ENCODE measurements around the gene SYNGR4. TPM values are rescaled to one million over a fixed set of nuclear protein-coding genes. Genes with fewer than 3 reads are reported as not detected.

SYNGR4 gene
- total RNA-seq, 1 donor from 2014 or later = not detected

GRCh38 chr19:48341515-48342413 lies 22.4 kb upstream of the SYNGR4 start:
- DNase-seq (ENCODE audit: low read depth) = no peak

DNA sequence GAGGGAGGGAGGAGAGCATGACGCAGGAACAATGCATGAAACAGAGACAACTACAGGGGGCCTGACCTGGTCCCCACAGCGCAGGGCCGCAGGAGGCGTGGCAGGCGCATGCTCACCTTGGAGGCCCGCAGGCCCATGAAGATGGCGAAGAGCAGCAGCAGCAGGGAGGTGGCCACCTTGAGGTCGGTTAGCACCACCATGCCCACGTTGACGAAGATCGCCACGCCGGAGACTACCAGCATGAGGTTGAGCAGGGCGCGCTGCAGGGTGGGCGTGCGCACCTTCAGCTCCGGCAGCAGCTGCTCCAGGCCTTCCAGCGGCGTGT lies 21.8 kb upstream of the SYNGR4 start:
- no peak for DNase-seq (ENCODE audit: low read depth)

- no peak for DNase-seq (ENCODE audit: low read depth)
These were observed 21.2 kb upstream of the SYNGR4 start for GRCh38 chr19:48342841-48343540.

- no peak for DNase-seq (ENCODE audit: low read depth)
These were observed 19.3 kb upstream of the SYNGR4 start for GRCh38 chr19:48344892-48345291.

GRCh38 chr19:48346191-48346590 lies 18.0 kb upstream of the SYNGR4 start:
- DNase-seq (ENCODE audit: low read depth) = no peak

GRCh38 chr19:48348045-48348444 lies 16.1 kb upstream of the SYNGR4 start:
- no peak for DNase-seq (ENCODE audit: low read depth)

- no peak for DNase-seq (ENCODE audit: low read depth)
These were observed 15.4 kb upstream of the SYNGR4 start for GRCh38 chr19:48348737-48349136.

DNA sequence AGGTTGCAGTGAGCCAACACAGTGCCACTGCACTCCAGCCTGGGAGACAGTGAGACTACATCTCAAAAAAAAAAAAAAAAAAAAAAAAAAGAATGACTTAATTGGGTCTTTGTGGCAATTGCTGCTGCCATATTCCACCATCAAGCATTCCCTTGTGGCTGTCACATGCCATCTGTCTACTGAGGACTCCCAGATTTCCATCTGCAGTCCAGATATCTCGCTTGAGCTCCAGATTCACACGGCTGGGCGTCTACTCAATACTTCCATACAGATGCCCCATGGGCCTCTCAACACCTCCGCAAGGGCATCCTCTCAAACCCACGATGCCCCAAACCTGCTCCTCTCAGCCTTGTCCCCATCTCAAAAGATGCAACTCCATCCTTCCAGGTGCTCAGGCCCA lies 13.3 kb upstream of the SYNGR4 start:
- no peak for DNase-seq (ENCODE audit: low read depth)

DNA sequence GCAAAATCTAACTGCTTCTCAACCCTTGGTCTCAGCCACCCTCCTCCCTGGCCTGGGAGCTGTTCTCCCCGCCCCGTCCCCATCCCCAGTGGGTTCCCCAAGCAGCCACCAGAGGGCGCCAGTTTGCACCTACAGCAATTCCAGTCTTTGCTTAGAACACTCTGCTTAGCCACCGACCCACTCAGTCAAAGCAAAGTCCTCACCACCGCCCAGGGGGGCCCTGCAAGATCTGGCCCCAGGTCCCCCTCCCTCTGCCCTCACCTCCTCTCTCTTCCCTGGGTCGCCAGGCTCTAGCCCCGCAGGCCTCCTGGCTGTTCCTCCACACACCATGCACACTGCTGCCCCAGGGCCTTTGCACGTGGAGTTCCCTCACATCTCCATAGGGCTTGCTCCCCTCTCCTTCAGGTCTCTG lies 12.8 kb upstream of the SYNGR4 start:
- no peak for DNase-seq (ENCODE audit: low read depth)

- DNase-seq (ENCODE audit: low read depth) = no peak
These were observed 10.5 kb upstream of the SYNGR4 start for GRCh38 chr19:48353677-48354076.

DNA sequence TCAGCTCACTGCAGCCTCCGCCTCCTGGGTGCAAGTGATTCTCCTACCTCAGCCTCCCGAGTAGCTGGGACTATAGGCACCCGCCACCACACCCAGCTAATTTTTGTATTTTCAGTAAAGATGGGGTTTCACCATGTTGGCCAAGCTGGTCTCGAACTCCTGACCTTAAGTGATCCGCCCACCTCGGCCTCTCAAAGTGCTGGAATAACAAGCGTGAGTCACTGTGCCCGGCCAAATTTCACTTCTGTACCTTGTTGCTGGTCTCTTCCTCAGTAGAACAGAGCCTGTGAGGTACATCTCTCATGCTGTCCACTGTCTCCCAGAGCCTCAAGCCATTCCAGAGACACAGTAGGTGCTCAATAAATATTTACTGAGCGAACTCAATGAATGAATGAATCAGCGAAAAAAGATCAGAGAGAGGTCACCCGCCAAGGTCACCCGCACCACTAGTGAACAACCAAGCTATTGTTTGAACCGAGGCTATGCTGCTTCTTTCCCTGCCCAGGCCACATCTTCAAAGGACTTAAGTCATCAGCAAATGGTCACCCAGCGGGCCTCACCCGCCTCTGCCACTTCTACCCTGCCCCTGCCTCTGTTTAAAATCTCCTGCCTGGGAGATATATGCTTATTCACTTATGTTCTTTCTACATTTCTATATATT lies 9.7 kb upstream of the SYNGR4 start:
- DNase-seq (ENCODE audit: low read depth) = no peak

GRCh38 chr19:48355365-48355954 lies 8.7 kb upstream of the SYNGR4 start:
- DNase-seq (ENCODE audit: low read depth) = no peak

GRCh38 chr19:48359123-48359522 lies 5.0 kb upstream of the SYNGR4 start:
- no peak for DNase-seq (ENCODE audit: low read depth)

DNA sequence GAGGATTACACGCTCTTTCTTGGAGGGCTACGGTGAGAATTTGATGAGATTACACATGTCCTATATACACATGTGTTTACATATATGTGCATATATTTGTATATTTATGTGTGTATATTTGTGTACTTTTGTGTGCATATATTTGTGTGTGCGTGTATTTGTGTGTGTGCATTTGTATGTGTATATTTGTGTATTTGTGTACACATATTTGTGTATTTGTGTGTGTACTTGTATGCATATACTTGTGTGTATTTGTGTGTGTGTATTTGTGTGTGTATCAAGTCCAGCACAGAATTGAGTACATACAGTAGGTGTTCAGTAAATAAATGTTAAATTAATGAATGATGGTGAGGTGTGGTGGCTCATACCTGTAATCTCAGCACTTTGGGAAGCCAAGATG lies 2.3 kb upstream of the SYNGR4 start:
- DNase-seq (ENCODE audit: low read depth) = no peak

DNA sequence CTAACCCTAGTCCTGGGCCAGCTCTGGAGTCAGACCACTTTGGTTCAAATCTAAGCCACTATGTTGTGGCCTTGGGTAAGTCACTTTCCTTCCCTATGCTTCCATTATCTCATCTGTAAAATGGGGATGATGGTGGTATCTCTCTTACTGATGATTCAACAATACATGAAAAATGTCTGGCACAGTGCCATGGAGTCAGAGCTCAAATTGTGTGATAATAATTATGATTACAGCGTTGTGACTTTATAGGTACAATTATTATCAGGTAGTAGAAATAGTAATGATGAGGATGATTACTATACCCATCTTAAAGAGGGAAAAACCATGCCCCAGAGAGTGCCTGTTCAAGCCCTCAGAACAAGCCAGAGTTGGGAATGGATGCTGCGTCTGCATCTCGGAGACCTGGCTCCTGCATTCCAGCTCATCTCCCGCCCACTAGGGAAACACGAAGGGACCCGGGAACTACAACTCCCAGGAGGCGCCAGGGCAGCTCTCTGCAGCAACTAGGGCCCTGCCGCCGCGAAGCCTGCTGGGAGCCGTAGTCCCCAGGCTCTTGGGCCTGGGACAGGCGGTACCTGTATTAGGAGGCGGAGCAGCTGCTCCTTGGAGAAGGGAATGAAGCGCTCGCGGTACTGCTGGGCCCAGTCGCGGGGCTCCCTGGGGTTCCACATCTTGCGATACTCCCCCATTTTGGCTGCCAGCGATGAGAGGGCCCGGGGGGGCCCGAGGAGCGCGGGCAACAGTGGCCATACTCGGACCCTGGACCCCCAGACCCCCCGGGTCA lies 1.3 kb upstream of the SYNGR4 start:
- DNase-seq (ENCODE audit: low read depth) = peak; percentile 89

GRCh38 chr19:48363500-48363809 lies 712 bp upstream of the SYNGR4 start:
- no peak for DNase-seq (ENCODE audit: low read depth)

GRCh38 chr19:48364598-48365348 lies 606 bp downstream of the SYNGR4 start:
- no peak for DNase-seq (ENCODE audit: low read depth)

GRCh38 chr19:48365602-48366001 lies 1.4 kb downstream of the SYNGR4 start:
- no peak for DNase-seq (ENCODE audit: low read depth)

GRCh38 chr19:48367855-48368254 lies 3.7 kb downstream of the SYNGR4 start:
- no peak for DNase-seq (ENCODE audit: low read depth)

- DNase-seq (ENCODE audit: low read depth) = peak; percentile 22
These were observed 4.8 kb downstream of the SYNGR4 start for GRCh38 chr19:48368936-48369335.

- no peak for DNase-seq (ENCODE audit: low read depth)
These were observed 6.8 kb downstream of the SYNGR4 start for GRCh38 chr19:48370955-48371354.
